GM12878 (cell line): ENCODE data around the gene SOX18. TPM values are rescaled to one million over a fixed set of nuclear protein-coding genes. Genes with fewer than 3 reads are reported as not detected.

ENCODE experiments used
- ATAC-seq: fragments of 200-7000 bp; cut with Tn5 transposase; 3 replicates; pipeline ENCODE4 v1.9.1; 2020; ENCODE audit warnings: mild to moderate bottlenecking, moderate library complexity
- BruUV-seq: library from RNA; stranded (reverse); fragments of 400-500 nt; replicated peaks from 2 replicates; lab custom pipeline; 2021; lab: Mats Ljungman, UMichigan
- CTCF ChIA-PET: fragments of 300-600 bp; sonication (Branson Sonifier 250); formaldehyde crosslinking; extraction: SDS; loops from one replicate; lab custom pipeline; 2021; ENCODE audit warnings: inconsistent platforms; lab: Yijun Ruan, JAX
- POLR2A ChIA-PET: fragments of 350-600 bp; formaldehyde crosslinking; extraction: SDS; loops from one replicate; lab custom pipeline; 2021; ENCODE audit warnings: inconsistent platforms; lab: Charles Lee
- RAD21 ChIA-PET: fragments of 300-600 bp; sonication (Branson Sonifier 250); formaldehyde crosslinking; loops from one replicate; lab custom pipeline; 2023; ENCODE audit warnings: antibody characterized with exemption; ENCODE audit not compliant: unreplicated experiment; lab: Charles Lee
- SMC1A ChIA-PET: fragments of 300-600 bp; sonication (Branson Sonifier 250); formaldehyde crosslinking; loops from one replicate; lab custom pipeline; 2023; ENCODE audit not compliant: unreplicated experiment, uncharacterized antibody; lab: Charles Lee
- DNase-seq: peaks from one replicate; pipeline ENCODE4 v3.0.0-alpha.2; 2011; ENCODE audit warnings: low read depth, low spot score
- FAIRE-seq: peaks from 3 replicates; lab custom pipeline; 2011; peaks lifted over from hg19 to GRCh38; lab: Jason Lieb, UNC
- H2AFZ ChIP-seq: 2 replicates; pipeline ENCODE4 v1.6.0; 2011; ENCODE audit warnings: low read depth, low read length, control low read depth; ENCODE audit not compliant: control insufficient read depth
- H3K27ac ChIP-seq: 2 replicates; pipeline ENCODE4 v1.5.1; 2011; ENCODE audit warnings: control low read depth; ENCODE audit not compliant: control insufficient read depth, insufficient read depth
- H3K27me3 ChIP-seq, 2 experiments: replicated peaks in 1 of 2; 2 replicates each; pipeline versions ENCODE4 v1.6.0 to v1.6.1; 2011; ENCODE audit warnings: low read length in 1 of 2; ENCODE audit not compliant: control insufficient read depth in 2 of 2, insufficient read depth in 2 of 2
- H3K36me3 ChIP-seq, 2 experiments: 2 replicates each; pipeline ENCODE4 v1.5.1; 2011; ENCODE audit warnings: low read length in 1 of 2; ENCODE audit not compliant: control insufficient read depth in 2 of 2, insufficient read depth in 2 of 2
- H3K4me1 ChIP-seq: 2 replicates; pipeline ENCODE4 v1.6.1; 2011; ENCODE audit warnings: mild to moderate bottlenecking, low read length, moderate library complexity, mixed read lengths; ENCODE audit not compliant: control insufficient read depth, insufficient read depth
- H3K4me2 ChIP-seq: 2 replicates; pipeline ENCODE4 v1.6.0; 2011; ENCODE audit warnings: control low read depth; ENCODE audit not compliant: control insufficient read depth, insufficient read depth
- H3K4me3 ChIP-seq: fragments of 200-600 bp; sonication (generic); 2 replicates; pipeline ENCODE4 v1.5.1; 2016
- H3K79me2 ChIP-seq: 2 replicates; pipeline ENCODE4 v1.6.0; 2011; ENCODE audit warnings: low read length; ENCODE audit not compliant: control insufficient read depth, insufficient read depth
- H3K9ac ChIP-seq: 2 replicates; pipeline ENCODE4 v1.8.0; 2011; ENCODE audit warnings: low read length, control low read depth, mixed read lengths; ENCODE audit not compliant: control insufficient read depth, insufficient read depth
- H3K9me3 ChIP-seq: replicated peaks from 3 replicates; pipeline ENCODE4 v1.5.1; 2011; ENCODE audit warnings: mild to moderate bottlenecking, low read length; ENCODE audit not compliant: control insufficient read depth, insufficient read depth
- H4K20me1 ChIP-seq: 2 replicates; pipeline ENCODE4 v1.6.0; 2011; ENCODE audit not compliant: control insufficient read depth, insufficient read depth
- BCL3 ChIP-seq: IDR thresholded peaks from 2 replicates; pipeline ENCODE4 v1.6.1; 2011; ENCODE audit warnings: borderline replicate concordance, low read depth, mild to moderate bottlenecking, moderate library complexity, low read length; ENCODE audit not compliant: insufficient read depth, poor library complexity, severe bottlenecking
- HSF1 ChIP-seq: fragments of 150-350 bp; IDR thresholded peaks from 2 replicates; pipeline ENCODE4 v1.6.1; 2014; ENCODE audit warnings: mild to moderate bottlenecking, low read depth, low read length
- NFYB ChIP-seq: IDR thresholded peaks from 2 replicates; pipeline ENCODE4 v1.6.1; 2011; ENCODE audit warnings: low read depth, mild to moderate bottlenecking, low read length, improper control_type of control experiment, moderate library complexity; ENCODE audit not compliant: insufficient read depth
- POLR2A ChIP-seq: IDR thresholded peaks from 2 replicates; pipeline ENCODE4 v1.6.1; 2011; ENCODE audit warnings: low read depth, mild to moderate bottlenecking, low read length
- POLR2AphosphoS5 ChIP-seq: IDR thresholded peaks from 2 replicates; pipeline ENCODE4 v1.6.1; 2011; ENCODE audit warnings: mild to moderate bottlenecking, low read length, inconsistent platforms
- TARDBP ChIP-seq: IDR thresholded peaks from 2 replicates; pipeline ENCODE4 v1.6.1; 2016; ENCODE audit warnings: borderline replicate concordance
- WGBS: methylation state at CpG from one replicate; pipeline ENCODE4 v1.1.6; 2016; ENCODE audit warnings: low lambda C conversion rate; ENCODE audit not compliant: insufficient replicate concordance, insufficient coverage; ENCODE audit errors: missing lambda C conversion rate; 5-methylcytosine and 5-hydroxymethylcytosine counted together
- in situ Hi-C: fragments of 300-500 bp; cut with MboI; formaldehyde crosslinking; loops from 9 replicates; pipeline ENCODE4 v1.14.3; 2018; ENCODE audit warnings: mixed read lengths
- intact Hi-C: fragments of 100-400 bp; cut with micrococcal nuclease; formaldehyde crosslinking; loops from one replicate; pipeline ENCODE4 v1.14.2; 2022; ENCODE audit not compliant: unreplicated experiment
- polyA plus RNA-seq, 11 experiments: library from polyadenylated mRNA; depleted of rRNA in 4 of 11; unstranded in 6 of 11; stranded (reverse) in 5 of 11; fragments of >200 nt; fragmentation: Nextera tagmentation in 4 of 11; fragmentation: Illumina TruSeq in 1 of 11; extraction: Ambion mirVana in 4 of 11; extraction: Trizol in 1 of 11; gene quantifications; 1 replicate in 1 of 11; 2 replicates in 10 of 11; pipeline versions ENCODE4 v1.2.1 to v1.2.3, GENCODE V29; 2011 to 2016; ENCODE audit warnings: inconsistent platforms in 2 of 11, missing spikeins in 2 of 11, low read depth in 1 of 11
- total RNA-seq, 4 experiments: library from RNA; depleted of rRNA in 3 of 4; stranded (reverse); fragments of >200 nt in 3 of 4; fragmentation: Illumina TruSeq in 1 of 4; extraction: Trizol in 1 of 4; gene quantifications; 2 replicates each; pipeline versions ENCODE4 v1.2.1 to v1.2.3, GENCODE V29; 2013 to 2021

Gene SOX18
- total and polyA plus RNA-seq, 10 of the 15 experiments (the other 5 are each of a cell fraction or from before 2014, with no cell fraction given) = 0.05 to 5.6 (median 0.28) TPM; not detected in 3

- H3K79me2 ChIP-seq = no peaks in the 10 kb centered on the region
- no peak for DNase-seq
- no TSS peak for BruUV-seq
- H2AFZ ChIP-seq = no peak overlapping the region
- CTCF ChIA-PET = no interaction called here
- H4K20me1 ChIP-seq = no peaks in the 10 kb centered on the region
- TF ChIP-seq POLR2AphosphoS5 = peak; percentile 56; the same call in 1 of the 2 replicates
- peak; percentile 64 for TF ChIP-seq POLR2A
- no peak for TF ChIP-seq NFYB
- TF ChIP-seq TARDBP = 0 out of 2 replicates have a peak, but pooled peaks have one; percentile 20
- TF ChIP-seq BCL3 = peak; percentile 14
- no peak for TF ChIP-seq HSF1
- TF ChIP-seq, all 136 proteins: peak for 4
- Histone ChIP-seq H3K9me3 (no peaks in the 10 kb centered on the region; the same call in 2 of the 3 replicates), H3K27me3 (no peaks in the 10 kb centered on the region), H3K4me3 (no peak overlapping the region), H3K27ac (no peak overlapping the region), H3K4me1 (no peaks in the 10 kb centered on the region), H3K36me3 (peaks cover 54 to 60% of the 10 kb centered on the region in 2 experiments), H3K9ac (no peak overlapping the region), H3K4me2 (no peak overlapping the region)
- POLR2A ChIA-PET = interaction anchor here (0.6 kb wide), 1 partner anchor 10 kb away, joined by 4 read pairs; no protein-coding TSS in a partner anchor
- in situ Hi-C loops (no loop called here), intact Hi-C loops (no loop called here)
- 94% methylated on average over 36 of the region's 36 CpGs for WGBS
- RAD21 ChIA-PET = no interaction called here
- no peak for FAIRE-seq
- ATAC-seq = no peak
- SMC1A ChIA-PET = no interaction called here
Measured at GRCh38 chr20:64021124-64021975, 28.1 kb downstream of the SOX18 start.
